Astrocyte of the cerebellum (primary cell): ENCODE results near the gene PKIG.

Experiments
- DNase-seq: peaks from one replicate; pipeline ENCODE4 v3.0.0-alpha.2; 2011; ENCODE audit warnings: low read depth
- H3K4me3 ChIP-seq: 2 replicates; pipeline ENCODE4 v1.5.1; 2011; ENCODE audit warnings: mild to moderate bottlenecking, low read depth, low read length, moderate library complexity
- CTCF ChIP-seq: IDR thresholded peaks from 2 replicates; pipeline ENCODE4 v1.5.1; 2012; ENCODE audit warnings: low read length, low read depth, moderate library complexity, mild to moderate bottlenecking; ENCODE audit errors: missing control alignments
- in situ Hi-C: cut with HindIII; loops from 2 replicates; pipeline ENCODE4 v1.10.0; 2017; ENCODE audit warnings: low sequenced_read_pairs

PKIG gene

GRCh38 chr20:44614525-44614924 lies 32.1 kb downstream of the PKIG start:
- H3K4me3 ChIP-seq = no peak overlapping the region
- in situ Hi-C loops = loop anchor here (10.0 kb wide), 1 partner anchor 80 kb away; no protein-coding TSS in a partner anchor
- no peak for DNase-seq
- no peak for TF ChIP-seq CTCF

DNA sequence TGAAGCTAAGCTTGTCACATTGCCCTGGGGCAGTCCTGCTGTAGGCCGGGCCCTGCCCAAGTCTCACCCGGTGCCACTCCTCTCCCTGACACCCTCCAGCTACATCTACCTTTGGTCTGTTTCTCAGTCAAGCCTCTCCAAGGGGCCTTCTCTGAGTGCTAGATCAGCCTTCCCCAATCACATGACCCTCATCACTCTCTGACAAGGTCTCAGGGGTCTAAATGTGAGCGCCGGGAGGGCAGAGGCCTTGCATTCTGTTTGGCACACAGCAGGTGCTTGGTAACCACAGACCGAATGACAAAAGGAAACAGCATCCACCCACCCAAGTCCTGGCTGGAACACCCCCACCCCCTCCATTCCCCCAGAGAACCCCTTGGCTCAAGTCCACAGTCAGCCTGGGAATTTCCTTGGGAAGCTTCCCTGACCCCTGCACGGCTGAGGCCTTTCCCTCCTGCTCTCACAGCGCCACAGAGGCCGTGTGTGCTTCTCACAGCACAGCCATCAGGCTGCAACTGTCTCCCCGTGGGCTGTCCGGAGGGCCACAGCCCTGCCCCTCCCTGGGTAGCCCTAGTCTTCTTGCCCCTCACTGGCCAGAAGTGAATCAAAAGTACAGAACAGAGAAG lies 32.9 kb downstream of the PKIG start:
- in situ Hi-C loops = loop anchor here (5.0 to 10.0 kb wide), 2 partner anchors 80 to 218 kb away; no protein-coding TSS in a partner anchor
- DNase-seq = no peak
- TF ChIP-seq CTCF = no peak
- no peak overlapping the region for H3K4me3 ChIP-seq

DNA sequence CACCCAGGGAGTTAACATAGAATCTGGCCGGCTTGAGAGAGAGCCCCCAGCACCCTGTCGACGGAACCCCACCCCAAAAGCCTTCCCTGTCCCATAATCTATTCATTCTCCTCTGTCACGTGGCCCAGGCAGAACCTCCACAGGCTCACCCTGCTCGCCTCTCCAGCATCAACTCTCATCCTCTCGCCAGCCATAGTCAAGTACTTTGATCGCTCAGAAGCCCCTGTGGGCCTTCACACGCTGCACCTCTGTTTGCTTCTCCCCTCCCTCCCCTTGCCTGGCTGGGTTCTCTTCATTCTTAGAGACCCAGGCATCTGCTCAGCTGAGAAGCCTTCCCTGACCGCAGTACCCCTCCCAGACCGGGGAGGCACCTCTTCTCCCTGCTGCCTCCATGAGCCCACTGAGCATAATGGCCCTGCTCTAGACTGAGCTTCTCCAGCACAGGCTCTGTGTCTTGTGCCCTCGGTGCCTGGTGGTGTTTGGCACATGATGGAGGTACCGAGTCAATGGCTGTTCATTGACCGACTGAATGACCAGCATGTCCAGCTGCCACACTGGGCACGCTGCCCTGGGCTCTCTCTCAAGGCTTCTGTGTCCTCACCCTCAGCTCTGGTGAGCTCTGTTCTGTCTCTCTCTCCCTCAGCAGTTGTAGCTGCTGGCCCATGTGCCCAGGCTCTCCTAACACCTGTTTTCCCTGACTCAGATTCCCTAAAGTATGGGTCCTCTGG lies 33.7 kb downstream of the PKIG start:
- no peak for DNase-seq
- TF ChIP-seq CTCF = no peak
- in situ Hi-C loops = loop anchor here (5.0 to 10.0 kb wide), 2 partner anchors 81 to 219 kb away; no protein-coding TSS in a partner anchor
- H3K4me3 ChIP-seq = no peak overlapping the region

DNA sequence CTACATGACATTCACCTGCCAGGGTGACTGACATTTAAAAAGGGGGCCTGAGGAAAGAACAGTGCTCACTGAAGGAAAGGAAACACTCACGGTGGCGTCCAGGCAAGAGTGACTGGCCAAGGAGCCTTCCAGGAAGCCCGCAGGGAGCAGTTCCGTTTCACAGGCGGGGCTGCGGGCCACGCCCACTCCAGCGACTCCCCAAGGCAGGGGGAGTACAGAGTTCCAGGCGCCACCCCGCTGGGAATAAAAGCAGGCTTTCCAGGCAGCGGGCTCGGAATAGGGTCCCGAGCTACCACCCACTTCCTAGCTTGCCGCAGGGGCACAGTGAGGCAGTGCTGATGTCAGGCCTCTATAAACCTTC lies 34.2 kb downstream of the PKIG start:
- no peak for TF ChIP-seq CTCF
- no peak for DNase-seq
- no peak overlapping the region for H3K4me3 ChIP-seq
- in situ Hi-C loops = loop anchor here (5.0 to 10.0 kb wide), 2 partner anchors 82 to 219 kb away; no protein-coding TSS in a partner anchor

GRCh38 chr20:44618318-44618731 lies 35.9 kb downstream of the PKIG start:
- no peak for TF ChIP-seq CTCF
- H3K4me3 ChIP-seq = no peak overlapping the region
- in situ Hi-C loops = loop anchor here (5.0 to 10.0 kb wide), 2 partner anchors 84 to 221 kb away; no protein-coding TSS in a partner anchor
- DNase-seq = no peak

DNA sequence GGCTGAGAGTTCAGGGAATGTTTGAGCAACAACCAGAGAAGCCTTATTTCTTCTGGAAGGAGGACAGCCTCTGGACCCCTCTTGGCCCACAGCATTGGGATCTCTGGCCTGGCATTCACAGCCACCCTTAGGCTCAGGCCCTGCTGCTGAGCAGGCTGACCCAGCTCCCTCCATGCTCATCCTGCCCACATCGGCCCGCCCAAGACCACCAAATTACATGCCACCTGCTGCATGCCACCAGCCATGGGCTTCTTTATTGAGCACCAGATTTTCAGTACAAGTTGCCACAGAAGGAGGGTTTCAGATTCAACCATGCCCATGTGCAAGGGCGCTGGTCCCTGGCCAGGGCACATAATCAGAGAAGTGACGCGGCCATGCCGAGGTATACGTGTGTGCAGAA lies 36.9 kb downstream of the PKIG start:
- in situ Hi-C loops = loop anchor here (5.0 to 10.0 kb wide), 2 partner anchors 84 to 222 kb away; no protein-coding TSS in a partner anchor
- no peak for DNase-seq
- H3K4me3 ChIP-seq = no peak overlapping the region
- TF ChIP-seq CTCF = no peak
